ENCODE data around the gene MAML3.

The MAML3 gene

DNA sequence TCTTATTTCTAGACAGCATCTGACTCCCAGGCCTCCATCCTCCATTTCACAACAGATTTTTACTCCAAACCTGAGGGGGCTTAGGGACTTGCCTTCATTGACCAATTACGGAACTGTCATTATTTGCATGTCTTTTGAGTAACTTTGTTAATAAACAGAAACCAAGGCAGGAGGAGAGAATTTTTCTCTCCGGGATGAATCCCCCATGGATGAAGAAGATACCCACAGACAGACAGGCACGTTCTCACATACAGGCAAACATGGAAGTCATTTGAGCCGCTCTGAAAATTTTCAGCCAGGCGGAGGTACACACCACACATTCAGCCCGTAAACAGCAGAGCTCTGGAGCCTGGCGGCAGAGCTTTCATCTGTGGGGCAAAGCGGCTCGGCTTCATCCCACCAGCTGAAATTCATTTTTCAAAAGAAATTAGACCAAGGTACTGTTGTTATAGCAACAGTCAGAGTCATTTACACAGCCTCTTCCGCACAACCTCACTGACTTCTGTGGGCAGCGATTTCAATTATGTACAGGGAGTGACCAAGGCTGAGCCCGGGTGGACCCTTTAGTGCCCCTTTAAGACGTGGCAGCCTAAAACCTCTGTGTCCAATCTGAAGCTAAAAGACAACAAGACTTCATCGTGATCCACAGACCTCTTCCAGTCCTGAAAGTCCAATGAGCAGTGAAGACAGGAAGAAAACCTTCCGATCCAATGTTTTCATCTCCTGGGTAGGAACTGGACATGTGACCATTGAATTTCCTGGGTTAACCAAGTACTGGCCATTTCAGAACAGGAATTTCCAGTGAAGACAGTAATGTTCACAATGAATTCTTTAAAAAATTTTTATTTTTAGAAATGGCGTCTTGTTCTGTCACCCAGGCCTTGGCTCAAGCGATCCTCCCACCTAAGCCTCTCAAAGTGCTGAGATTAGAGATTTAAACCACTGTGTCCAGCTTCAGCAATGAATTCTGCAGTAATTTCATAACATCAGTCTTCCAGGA, 251.4 kb downstream of the MAML3 start:
- H3K4me3 Mint-ChIP-seq: no peak overlapping the region
- H3K4me1 Mint-ChIP-seq: no peaks in the 10 kb centered on the region
- ATAC-seq (no peak), DNase-seq (no peak)
- H3K9me3 Mint-ChIP-seq: no peaks in the 10 kb centered on the region
- peaks cover 2% of the 10 kb centered on the region for H3K36me3 Mint-ChIP-seq (ENCODE audit: low read depth)
- no peak overlapping the region for H3K27ac Mint-ChIP-seq
- no peaks in the 10 kb centered on the region for H3K27me3 Mint-ChIP-seq

DNA sequence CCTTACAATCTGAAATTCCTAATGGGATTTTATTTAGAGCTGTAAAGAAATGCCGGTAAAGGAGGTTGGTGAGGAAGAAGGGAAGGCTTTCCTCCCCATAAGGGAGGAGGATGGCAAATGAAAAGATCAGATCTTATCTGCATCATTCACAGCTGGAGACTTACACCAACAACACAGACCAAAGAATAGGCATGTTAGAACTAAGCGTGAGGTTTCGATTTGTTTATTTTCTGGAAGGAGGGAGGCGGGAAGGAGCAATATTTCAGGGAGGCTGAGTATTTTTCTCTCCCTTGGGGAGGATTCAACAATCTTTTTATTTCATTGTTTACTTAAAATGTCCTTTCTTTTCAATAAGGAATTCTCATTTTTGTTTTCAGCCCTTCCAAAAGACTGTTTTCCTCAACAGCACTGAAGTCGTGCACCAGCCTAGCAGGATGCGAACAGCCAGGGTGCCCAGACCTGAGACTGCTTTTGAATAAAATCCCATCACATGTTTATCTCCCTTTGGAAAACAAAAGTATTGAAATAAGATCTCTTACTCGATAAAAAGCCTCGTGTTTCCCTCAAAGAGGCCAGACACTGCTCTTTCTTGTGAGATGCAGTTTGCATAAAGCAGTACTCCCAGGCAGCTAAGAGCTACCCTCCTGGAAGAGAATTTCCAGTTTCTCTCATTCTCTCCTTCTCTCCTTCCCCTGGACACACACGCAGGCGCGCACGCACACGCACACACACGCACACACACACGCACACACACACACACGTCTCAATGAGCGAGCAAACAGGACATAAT, 252.3 kb downstream of the MAML3 start:
- DNase-seq: no peak
- Mint-ChIP-seq H3K9me3 (no peaks in the 10 kb centered on the region), H3K4me3 (no peak overlapping the region), H3K36me3 (ENCODE audit: low read depth) (peaks cover 2% of the 10 kb centered on the region), H3K27me3 (no peaks in the 10 kb centered on the region), H3K4me1 (no peaks in the 10 kb centered on the region), H3K27ac (no peak overlapping the region)
- no peak for ATAC-seq

GRCh38 chr4:139900964-139901376, 253.0 kb downstream of the MAML3 start:
- no peak for ATAC-seq
- no peak for DNase-seq
- H3K36me3 Mint-ChIP-seq (ENCODE audit: low read depth): peaks cover 2% of the 10 kb centered on the region
- H3K27ac Mint-ChIP-seq: no peak overlapping the region
- H3K27me3 Mint-ChIP-seq: no peaks in the 10 kb centered on the region
- no peaks in the 10 kb centered on the region for H3K4me1 Mint-ChIP-seq
- no peaks in the 10 kb centered on the region for H3K9me3 Mint-ChIP-seq
- H3K4me3 Mint-ChIP-seq: no peak overlapping the region

GRCh38 chr4:139899346-139899745, 254.6 kb downstream of the MAML3 start:
- ATAC-seq (no peak), DNase-seq (no peak)
- no peaks in the 10 kb centered on the region for H3K4me1 Mint-ChIP-seq
- no peak overlapping the region for H3K4me3 Mint-ChIP-seq
- H3K36me3 Mint-ChIP-seq (ENCODE audit: low read depth): no peaks in the 10 kb centered on the region
- no peaks in the 10 kb centered on the region for H3K9me3 Mint-ChIP-seq
- no peak overlapping the region for H3K27ac Mint-ChIP-seq
- no peaks in the 10 kb centered on the region for H3K27me3 Mint-ChIP-seq

DNA sequence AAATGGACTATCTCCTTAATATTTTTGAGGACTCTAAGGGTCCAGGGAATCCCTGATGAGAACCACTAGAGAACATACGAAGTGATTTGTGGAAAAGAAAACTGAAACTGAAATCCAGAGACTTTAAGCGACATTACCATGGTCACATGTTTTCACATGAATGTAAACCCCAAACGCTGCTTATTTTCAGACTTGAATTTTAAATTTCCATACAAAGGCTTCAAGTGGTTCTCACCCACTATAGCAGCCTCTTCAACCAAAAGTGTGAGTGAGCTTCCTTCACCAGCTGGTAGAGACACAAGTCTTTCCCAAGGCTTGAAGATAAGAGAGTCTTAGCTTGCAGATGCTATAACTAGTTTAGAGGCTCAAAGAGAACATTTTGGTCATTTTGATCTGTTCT, 255.7 kb downstream of the MAML3 start:
- H3K4me1 Mint-ChIP-seq: no peaks in the 10 kb centered on the region
- no peaks in the 10 kb centered on the region for H3K9me3 Mint-ChIP-seq
- no peaks in the 10 kb centered on the region for H3K36me3 Mint-ChIP-seq (ENCODE audit: low read depth)
- no peak for DNase-seq
- no peak overlapping the region for H3K27ac Mint-ChIP-seq
- H3K4me3 Mint-ChIP-seq: no peak overlapping the region
- H3K27me3 Mint-ChIP-seq: no peaks in the 10 kb centered on the region
- no peak for ATAC-seq

- no peak overlapping the region for H3K4me3 Mint-ChIP-seq
- ATAC-seq (no peak), DNase-seq (no peak)
- no peaks in the 10 kb centered on the region for H3K9me3 Mint-ChIP-seq
- H3K36me3 Mint-ChIP-seq (ENCODE audit: low read depth): no peaks in the 10 kb centered on the region
- no peak overlapping the region for H3K27ac Mint-ChIP-seq
- no peaks in the 10 kb centered on the region for H3K27me3 Mint-ChIP-seq
- H3K4me1 Mint-ChIP-seq: no peaks in the 10 kb centered on the region
These were observed 257.8 kb downstream of the MAML3 start for GRCh38 chr4:139896091-139896604.

- ATAC-seq (no peak), DNase-seq (no peak)
- Mint-ChIP-seq H3K4me1 (peaks cover 4% of the 10 kb centered on the region), H3K27me3 (no peaks in the 10 kb centered on the region), H3K36me3 (ENCODE audit: low read depth) (no peaks in the 10 kb centered on the region), H3K9me3 (no peaks in the 10 kb centered on the region), H3K27ac (no peak overlapping the region), H3K4me3 (no peak overlapping the region)
These were observed 260.2 kb downstream of the MAML3 start for GRCh38 chr4:139893801-139894200.

DNA sequence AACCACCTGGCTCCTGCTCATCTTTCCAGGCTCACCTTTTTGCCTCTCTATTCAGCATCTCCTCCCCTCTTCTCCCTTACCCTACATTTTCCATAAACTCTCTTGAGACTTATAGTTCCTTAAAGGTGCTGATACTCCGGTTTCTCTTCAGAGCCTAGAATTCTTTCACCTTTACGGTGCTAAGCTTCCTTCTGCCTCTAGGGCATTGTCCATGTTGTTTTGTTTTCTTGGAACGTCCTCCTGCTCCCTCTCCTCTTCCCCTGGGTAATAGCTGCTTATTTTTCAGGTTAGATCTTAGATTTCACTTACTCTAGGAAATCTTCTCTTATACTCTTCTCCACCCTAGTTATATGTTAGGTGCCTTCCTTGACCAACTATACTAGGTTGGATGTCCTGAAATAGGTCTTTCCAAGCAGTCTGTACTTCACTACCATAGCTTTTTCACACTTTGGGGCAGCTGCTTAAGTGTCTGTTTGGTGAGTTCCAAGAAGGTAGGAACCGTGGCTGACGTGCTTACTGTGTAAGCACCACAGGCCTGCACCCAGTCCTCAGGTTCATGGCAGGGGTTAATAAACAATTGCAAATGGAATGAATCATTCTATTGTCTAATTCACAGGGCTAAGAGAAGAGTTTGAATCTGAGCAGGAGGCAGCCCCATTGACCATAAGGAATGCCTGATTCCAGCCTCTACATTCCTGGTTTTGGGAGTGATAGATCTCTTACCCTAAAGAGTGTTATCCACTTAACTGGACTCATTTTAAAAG, 260.8 kb downstream of the MAML3 start:
- H3K9me3 Mint-ChIP-seq: no peaks in the 10 kb centered on the region
- ATAC-seq: no peak
- no peak overlapping the region for H3K27ac Mint-ChIP-seq
- H3K36me3 Mint-ChIP-seq (ENCODE audit: low read depth): no peaks in the 10 kb centered on the region
- no peaks in the 10 kb centered on the region for H3K27me3 Mint-ChIP-seq
- DNase-seq: no peak
- H3K4me3 Mint-ChIP-seq: no peak overlapping the region
- peaks cover 4% of the 10 kb centered on the region for H3K4me1 Mint-ChIP-seq

DNA sequence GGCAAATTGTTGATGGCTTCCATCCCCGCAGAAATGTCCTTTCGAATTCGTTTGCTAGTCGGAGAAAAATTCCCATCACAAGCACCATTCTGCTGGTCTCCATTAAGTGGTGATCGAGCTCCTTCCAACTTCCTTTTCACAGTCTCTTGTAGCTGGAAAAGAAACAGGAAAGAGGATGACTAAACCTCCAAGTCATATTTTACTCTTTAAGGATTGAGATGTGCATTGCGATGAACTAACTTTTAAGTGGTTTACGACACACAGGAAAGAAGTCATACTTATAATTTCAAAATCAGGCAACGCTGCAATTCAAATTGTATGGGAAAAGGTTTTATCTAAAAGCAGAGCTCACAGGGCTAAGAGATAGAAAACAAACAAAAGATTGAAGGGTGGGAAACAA, 263.2 kb downstream of the MAML3 start:
- ATAC-seq (no peak), DNase-seq (no peak)
- no peak overlapping the region for H3K4me3 Mint-ChIP-seq
- no peak overlapping the region for H3K27ac Mint-ChIP-seq
- no peaks in the 10 kb centered on the region for H3K9me3 Mint-ChIP-seq
- no peaks in the 10 kb centered on the region for H3K36me3 Mint-ChIP-seq (ENCODE audit: low read depth)
- H3K27me3 Mint-ChIP-seq: no peaks in the 10 kb centered on the region
- peaks cover 4% of the 10 kb centered on the region for H3K4me1 Mint-ChIP-seq

- no peak for DNase-seq
- H3K36me3 Mint-ChIP-seq (ENCODE audit: low read depth): no peaks in the 10 kb centered on the region
- H3K4me3 Mint-ChIP-seq: no peak overlapping the region
- ATAC-seq: no peak
- no peaks in the 10 kb centered on the region for H3K9me3 Mint-ChIP-seq
- H3K27ac Mint-ChIP-seq: no peak overlapping the region
- H3K27me3 Mint-ChIP-seq: no peaks in the 10 kb centered on the region
- peaks cover 4% of the 10 kb centered on the region for H3K4me1 Mint-ChIP-seq
These were observed 264.1 kb downstream of the MAML3 start for GRCh38 chr4:139889901-139890300.

DNA sequence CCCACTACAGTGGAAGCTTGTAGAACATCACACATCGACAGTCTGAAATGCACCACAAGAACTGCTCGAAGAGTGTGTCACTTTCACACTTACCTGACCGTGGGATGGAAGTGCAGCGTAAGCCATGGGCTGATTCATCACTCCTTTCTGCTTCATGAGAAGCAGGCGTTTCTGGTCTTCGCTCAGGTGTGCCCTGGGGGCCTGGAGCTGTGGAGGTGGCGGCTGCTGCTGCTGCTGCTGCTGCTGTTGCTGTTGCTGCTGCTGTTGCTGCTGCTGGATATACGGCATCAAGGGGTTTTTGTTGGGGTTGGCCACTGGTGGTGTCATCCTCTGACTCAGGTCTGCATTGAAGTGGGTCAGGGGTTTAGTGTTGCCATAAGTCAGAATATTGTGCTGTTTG, 264.7 kb downstream of the MAML3 start:
- DNase-seq (no peak), ATAC-seq (peak; percentile 54)
- Mint-ChIP-seq H3K27me3 (no peaks in the 10 kb centered on the region), H3K36me3 (ENCODE audit: low read depth) (peaks cover 2% of the 10 kb centered on the region), H3K4me3 (no peak overlapping the region), H3K9me3 (no peaks in the 10 kb centered on the region), H3K27ac (no peak overlapping the region), H3K4me1 (peaks cover 4% of the 10 kb centered on the region)

DNA sequence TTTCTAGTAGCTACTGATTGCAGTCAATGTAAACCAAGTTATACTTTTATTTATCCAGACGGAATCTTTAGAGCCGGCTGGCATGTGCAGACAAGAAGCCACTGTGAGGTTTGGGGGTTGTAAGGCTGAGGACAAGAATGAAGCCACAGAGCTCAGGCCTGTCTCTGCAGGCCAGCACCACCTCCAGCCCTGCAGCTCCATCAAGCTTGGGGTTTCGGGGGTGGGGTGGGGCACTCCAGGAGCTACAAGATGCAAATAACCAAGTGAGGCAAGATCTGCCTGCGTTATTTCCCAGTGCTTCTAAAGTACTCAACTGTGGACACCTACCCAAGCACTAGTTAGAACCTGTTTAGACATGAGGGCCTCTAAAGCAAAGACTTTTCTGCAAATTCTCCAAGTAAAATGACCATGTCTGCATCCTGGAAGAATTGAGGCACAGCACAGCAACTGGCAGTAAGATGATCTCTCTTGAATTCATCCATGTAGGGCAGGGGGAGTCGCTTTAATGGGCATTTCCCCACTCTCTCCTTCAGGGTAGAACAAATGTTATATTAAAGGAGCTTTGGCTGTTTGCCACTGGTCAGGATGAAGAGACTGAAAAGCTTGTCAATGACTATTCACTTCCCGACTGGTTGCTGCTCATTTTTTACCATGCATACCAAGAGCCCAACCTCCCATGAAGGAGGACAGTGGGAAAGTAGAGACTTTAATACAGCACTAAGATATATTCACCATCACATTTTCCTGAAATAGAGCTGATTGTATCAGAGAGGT, 265.8 kb downstream of the MAML3 start:
- ATAC-seq (no peak), DNase-seq (no peak)
- Mint-ChIP-seq H3K4me3 (no peak overlapping the region), H3K4me1 (peaks cover 4% of the 10 kb centered on the region), H3K27me3 (no peaks in the 10 kb centered on the region), H3K27ac (no peak overlapping the region), H3K9me3 (peaks cover 4% of the 10 kb centered on the region), H3K36me3 (ENCODE audit: low read depth) (peaks cover 2% of the 10 kb centered on the region)

DNA sequence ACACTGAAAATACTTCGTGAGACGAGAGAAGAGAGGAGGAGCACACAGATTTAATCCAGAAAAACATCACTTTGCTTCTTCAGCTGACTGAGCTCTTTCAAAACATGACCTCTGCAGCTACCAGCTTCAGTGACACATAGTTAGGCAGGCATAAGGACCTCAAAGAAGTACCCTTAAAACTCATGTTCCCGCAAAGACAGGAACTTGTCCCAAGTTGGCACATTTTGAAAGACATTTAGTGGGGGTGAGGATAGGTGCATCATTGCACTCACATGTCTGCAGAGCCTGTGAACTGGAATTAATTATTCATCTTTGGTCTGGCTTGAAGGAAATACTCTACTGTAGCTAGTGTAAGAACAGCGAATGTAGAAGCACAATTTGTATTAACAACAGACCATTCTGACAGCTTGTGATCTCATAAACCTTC, 266.6 kb downstream of the MAML3 start:
- H3K9me3 Mint-ChIP-seq: peaks cover 8% of the 10 kb centered on the region
- H3K4me3 Mint-ChIP-seq: no peak overlapping the region
- no peaks in the 10 kb centered on the region for H3K27me3 Mint-ChIP-seq
- DNase-seq (no peak), ATAC-seq (no peak)
- no peak overlapping the region for H3K27ac Mint-ChIP-seq
- H3K4me1 Mint-ChIP-seq: peaks cover 4% of the 10 kb centered on the region
- H3K36me3 Mint-ChIP-seq (ENCODE audit: low read depth): peaks cover 4% of the 10 kb centered on the region

DNA sequence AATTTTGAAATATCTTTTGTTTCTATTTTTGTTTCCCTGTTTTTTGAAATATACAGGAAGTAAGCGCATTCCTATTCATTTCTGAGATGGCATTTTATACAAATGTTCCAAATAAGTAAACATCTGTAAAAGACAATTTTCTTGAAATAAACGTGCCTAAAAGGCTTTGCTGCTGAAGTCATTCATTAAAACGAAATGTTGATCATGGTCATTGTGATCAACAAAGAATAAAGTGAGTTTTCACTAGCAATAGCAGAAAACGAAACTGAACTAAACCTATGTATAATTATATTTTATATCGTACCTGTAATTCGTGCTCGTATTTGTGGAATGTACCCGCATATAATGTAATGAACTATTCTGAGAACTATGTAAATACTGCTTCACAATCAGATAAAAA, 267.2 kb downstream of the MAML3 start:
- H3K9me3 Mint-ChIP-seq: peaks cover 8% of the 10 kb centered on the region
- DNase-seq (no peak), ATAC-seq (no peak)
- peaks cover 4% of the 10 kb centered on the region for H3K4me1 Mint-ChIP-seq
- H3K27ac Mint-ChIP-seq: no peak overlapping the region
- no peak overlapping the region for H3K4me3 Mint-ChIP-seq
- H3K36me3 Mint-ChIP-seq (ENCODE audit: low read depth): peaks cover 4% of the 10 kb centered on the region
- no peaks in the 10 kb centered on the region for H3K27me3 Mint-ChIP-seq
